Liver (tissue), 9 donors: Measurements from ENCODE around the gene GNB5. TPM values are rescaled to one million over a fixed set of nuclear protein-coding genes. Genes with fewer than 3 reads are reported as not detected.

Source experiments
- DNase-seq: peaks from one replicate; pipeline ENCODE4 v3.0.0-alpha.2; 2017; ENCODE audit warnings: low spot score
- H3K27ac ChIP-seq, 2 donors: one replicate each; pipeline ENCODE4 v1.7.0; 2013; ENCODE audit warnings: inconsistent platforms in 2 of 2, low read length in 2 of 2, control low read depth in 1 of 2, low read depth in 1 of 2, mild to moderate bottlenecking in 1 of 2
- H3K27me3 ChIP-seq, 4 donors: one replicate each; pipeline versions ENCODE4 v1.6.1 to v1.7.0; 2013; ENCODE audit warnings: low read length in 3 of 4, inconsistent platforms in 1 of 4, mild to moderate bottlenecking in 1 of 4, moderate library complexity in 1 of 4; ENCODE audit not compliant: control insufficient read depth in 4 of 4, insufficient read depth in 4 of 4
- H3K36me3 ChIP-seq, 4 donors: one replicate each; pipeline versions ENCODE4 v1.6.1 to v1.7.0; 2013; ENCODE audit warnings: low read length in 3 of 4, mild to moderate bottlenecking in 3 of 4, low read depth in 1 of 4, moderate library complexity in 1 of 4; ENCODE audit not compliant: control insufficient read depth in 4 of 4, insufficient read depth in 3 of 4
- H3K4me1 ChIP-seq, 4 donors: one replicate each; pipeline versions ENCODE4 v1.6.1 to v1.7.0; 2013; ENCODE audit warnings: low read length in 3 of 4, mild to moderate bottlenecking in 3 of 4, moderate library complexity in 1 of 4; ENCODE audit not compliant: control insufficient read depth in 4 of 4, insufficient read depth in 4 of 4
- H3K4me3 ChIP-seq, 3 donors: one replicate each; pipeline versions ENCODE4 v1.6.1 to v1.7.0; 2013; ENCODE audit warnings: low read length in 3 of 3, control low read depth in 1 of 3, low read depth in 1 of 3, mild to moderate bottlenecking in 1 of 3
- H3K9ac ChIP-seq, 2 donors: one replicate each; pipeline ENCODE4 v1.7.0; 2013; ENCODE audit warnings: low read length in 2 of 2, mild to moderate bottlenecking in 2 of 2, moderate library complexity in 2 of 2, control low read depth in 1 of 2, low read depth in 1 of 2
- H3K9me3 ChIP-seq, 4 donors: one replicate each; pipeline versions ENCODE4 v1.6.1 to v1.7.0; 2013; ENCODE audit warnings: low read length in 3 of 4; ENCODE audit not compliant: control insufficient read depth in 4 of 4
- ATF3 ChIP-seq: IDR thresholded peaks from 2 replicates; pipeline ENCODE4 v1.6.1; 2016; ENCODE audit warnings: antibody characterized with exemption
- CTCF ChIP-seq: fragments of 150-350 bp; IDR thresholded peaks from 2 replicates; pipeline ENCODE4 v1.5.1; 2017; ENCODE audit warnings: improper control_type of control experiment, low read depth, low read length; ENCODE audit not compliant: missing input control
- EGR1 ChIP-seq, 2 donors: IDR thresholded peaks; 2 replicates each; pipeline ENCODE4 v1.6.1; 2016 to 2018; ENCODE audit warnings: antibody characterized with exemption in 2 of 2, low read depth in 2 of 2
- FOXA1 ChIP-seq: IDR thresholded peaks from 2 replicates; pipeline ENCODE4 v1.6.1; 2016; ENCODE audit warnings: antibody characterized with exemption
- FOXA2 ChIP-seq: IDR thresholded peaks from 2 replicates; pipeline ENCODE4 v1.6.1; 2016; ENCODE audit warnings: antibody characterized with exemption
- GABPA ChIP-seq, 2 donors: IDR thresholded peaks in 1 of 2; conservative IDR thresholded peaks in 1 of 2; 2 replicates each; pipeline ENCODE4 v1.6.1; 2016; ENCODE audit warnings: antibody characterized with exemption in 2 of 2, mild to moderate bottlenecking in 1 of 2, moderate library complexity in 1 of 2
- HNF4A ChIP-seq, 2 donors: conservative IDR thresholded peaks; 2 replicates each; pipeline ENCODE4 v1.6.1; 2016; ENCODE audit warnings: antibody characterized with exemption in 2 of 2, mild to moderate bottlenecking in 2 of 2
- HNF4G ChIP-seq: IDR thresholded peaks from 2 replicates; pipeline ENCODE4 v1.6.1; 2016; ENCODE audit warnings: antibody characterized with exemption
- JUND ChIP-seq, 2 donors: IDR thresholded peaks; 2 replicates each; pipeline ENCODE4 v1.6.1; 2016; ENCODE audit warnings: antibody characterized with exemption in 2 of 2
- NR2F2 ChIP-seq: IDR thresholded peaks from 2 replicates; pipeline ENCODE4 v1.6.1; 2016; ENCODE audit warnings: antibody characterized with exemption
- RAD21 ChIP-seq, 2 donors: IDR thresholded peaks; 2 replicates each; pipeline ENCODE4 v1.6.1; 2016; ENCODE audit warnings: antibody characterized with exemption in 2 of 2, mild to moderate bottlenecking in 2 of 2
- RXRA ChIP-seq, 2 donors: IDR thresholded peaks; 2 replicates each; pipeline ENCODE4 v1.6.1; 2017 to 2018; ENCODE audit warnings: antibody characterized with exemption in 2 of 2, mild to moderate bottlenecking in 1 of 2
- TAF1 ChIP-seq: conservative IDR thresholded peaks from 2 replicates; pipeline ENCODE4 v1.6.1; 2016; ENCODE audit warnings: antibody characterized with exemption, mild to moderate bottlenecking
- YY1 ChIP-seq: IDR thresholded peaks from 2 replicates; pipeline ENCODE4 v1.6.1; 2016; ENCODE audit warnings: antibody characterized with exemption, mild to moderate bottlenecking
- WGBS: extraction: QIAGEN DNeasy Blood & Tissue Kit; methylation state at CpG from one replicate; pipeline ENCODE4 v1.1.7; 2013; 5-methylcytosine and 5-hydroxymethylcytosine counted together
- polyA plus RNA-seq, 2 donors: library from polyadenylated mRNA; stranded (reverse) in 1 of 2; unstranded in 1 of 2; fragments of 200-250 nt in 1 of 2; fragments of >200 nt in 1 of 2; fragmentation: Nextera tagmentation in 1 of 2; extraction: Ambion mirVana in 1 of 2; gene quantifications; one replicate each; pipeline versions ENCODE4 v1.2.1 to v1.2.3, GENCODE V29; 2013 to 2015
- total RNA-seq, 2 donors: library from RNA; depleted of rRNA; stranded (reverse); fragments of >200 nt; gene quantifications; one replicate each; pipeline ENCODE4 v1.2.3, GENCODE V29; 2014
- TF ChIP-seq, protein P1 (sequence below): IDR thresholded peaks from 2 replicates; pipeline ENCODE4 v1.6.1; 2016; ENCODE audit warnings: antibody characterized with exemption, mild to moderate bottlenecking
- donor health status: healthy.
- donor health status: healthy.
- donor health status: healthy.
- donor health status: healthy.
- donor health status: healthy.

The GNB5 gene
- total and polyA plus RNA-seq, 4 donors = 13.7 to 19.2 (median 15.7) TPM

- DNase-seq = no peak
- H3K4me1 ChIP-seq = peaks cover 0 to 3% (median 0%) of the 10 kb centered on the region in 4 donors
- H3K9ac ChIP-seq = no peak overlapping the region
- WGBS = 35% methylated on average over 8 of the region's 8 CpGs
- TF ChIP-seq ATF3 (peak; percentile 31), RXRA (IDR thresholded peaks at IDR 0.05) (peak; percentile 7 to 35), NR2F2 (no peak), RAD21 (IDR thresholded peaks at IDR 0.05) (no peak), HNF4G (peak; percentile 25), JUND (IDR thresholded peaks at IDR 0.05) (peak; percentile 73 to 79), YY1 (no peak), EGR1 (IDR thresholded peaks at IDR 0.05; ENCODE audit: low read depth in 2 of 2) (no peak), HNF4A (conservative IDR thresholded peaks at IDR 0.05) (peak; percentile 28 to 46), FOXA2 (no peak), TAF1 (no peak), GABPA (IDR thresholded peaks at IDR 0.05 in 1 of 2, conservative IDR thresholded peaks at IDR 0.05 in 1 of 2) (no peak)
- TF ChIP-seq, protein P1, sequence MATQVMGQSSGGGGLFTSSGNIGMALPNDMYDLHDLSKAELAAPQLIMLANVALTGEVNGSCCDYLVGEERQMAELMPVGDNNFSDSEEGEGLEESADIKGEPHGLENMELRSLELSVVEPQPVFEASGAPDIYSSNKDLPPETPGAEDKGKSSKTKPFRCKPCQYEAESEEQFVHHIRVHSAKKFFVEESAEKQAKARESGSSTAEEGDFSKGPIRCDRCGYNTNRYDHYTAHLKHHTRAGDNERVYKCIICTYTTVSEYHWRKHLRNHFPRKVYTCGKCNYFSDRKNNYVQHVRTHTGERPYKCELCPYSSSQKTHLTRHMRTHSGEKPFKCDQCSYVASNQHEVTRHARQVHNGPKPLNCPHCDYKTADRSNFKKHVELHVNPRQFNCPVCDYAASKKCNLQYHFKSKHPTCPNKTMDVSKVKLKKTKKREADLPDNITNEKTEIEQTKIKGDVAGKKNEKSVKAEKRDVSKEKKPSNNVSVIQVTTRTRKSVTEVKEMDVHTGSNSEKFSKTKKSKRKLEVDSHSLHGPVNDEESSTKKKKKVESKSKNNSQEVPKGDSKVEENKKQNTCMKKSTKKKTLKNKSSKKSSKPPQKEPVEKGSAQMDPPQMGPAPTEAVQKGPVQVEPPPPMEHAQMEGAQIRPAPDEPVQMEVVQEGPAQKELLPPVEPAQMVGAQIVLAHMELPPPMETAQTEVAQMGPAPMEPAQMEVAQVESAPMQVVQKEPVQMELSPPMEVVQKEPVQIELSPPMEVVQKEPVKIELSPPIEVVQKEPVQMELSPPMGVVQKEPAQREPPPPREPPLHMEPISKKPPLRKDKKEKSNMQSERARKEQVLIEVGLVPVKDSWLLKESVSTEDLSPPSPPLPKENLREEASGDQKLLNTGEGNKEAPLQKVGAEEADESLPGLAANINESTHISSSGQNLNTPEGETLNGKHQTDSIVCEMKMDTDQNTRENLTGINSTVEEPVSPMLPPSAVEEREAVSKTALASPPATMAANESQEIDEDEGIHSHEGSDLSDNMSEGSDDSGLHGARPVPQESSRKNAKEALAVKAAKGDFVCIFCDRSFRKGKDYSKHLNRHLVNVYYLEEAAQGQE = no peak
- H3K27ac ChIP-seq = no peak overlapping the region
- H3K9me3 ChIP-seq = no peaks in the 10 kb centered on the region
- H3K27me3 ChIP-seq = no peaks in the 10 kb centered on the region
- H3K4me3 ChIP-seq = no peak overlapping the region
- peaks cover 0 to 7% (median 3%) of the 10 kb centered on the region in 4 donors for H3K36me3 ChIP-seq
Measured at GRCh38 chr15:52228921-52229320, 37.7 kb upstream of the GNB5 start.

DNA sequence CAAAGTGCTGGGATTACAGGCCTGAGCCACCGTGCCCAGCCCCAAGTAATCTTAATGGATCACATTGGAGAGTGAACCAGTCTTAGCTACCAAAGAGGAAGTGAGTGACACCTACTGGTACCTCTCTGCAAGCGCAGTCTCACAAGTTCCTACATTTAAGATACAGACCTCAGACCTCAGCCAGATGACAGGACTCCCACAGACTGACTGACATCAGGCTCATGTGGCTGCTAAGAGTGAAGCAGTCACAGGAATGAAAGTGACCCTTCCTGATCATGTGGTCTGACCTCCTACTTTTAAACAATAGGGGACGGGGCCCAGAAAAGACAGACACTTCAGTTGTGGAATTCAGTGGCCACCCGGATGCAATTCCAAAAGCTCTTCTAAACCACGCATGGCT, 36.3 kb upstream of the GNB5 start:
- TF ChIP-seq JUND (IDR thresholded peaks at IDR 0.05) = no peak
- no peak for TF ChIP-seq EGR1 (IDR thresholded peaks at IDR 0.05; ENCODE audit: low read depth in 2 of 2)
- TF ChIP-seq FOXA1 = no peak
- peak; percentile 79 for TF ChIP-seq CTCF
- TF ChIP-seq RXRA (IDR thresholded peaks at IDR 0.05) = no peak
- peak; percentile 84 to 86 for TF ChIP-seq RAD21 (IDR thresholded peaks at IDR 0.05)
- no peak for DNase-seq
- WGBS = 57% methylated on average over 5 of the region's 5 CpGs
- no peak overlapping the region for H3K4me3 ChIP-seq
- H3K4me1 ChIP-seq = peaks cover 0 to 3% (median 0%) of the 10 kb centered on the region in 4 donors
- no peak overlapping the region for H3K27ac ChIP-seq
- no peak overlapping the region for H3K9ac ChIP-seq
- no peaks in the 10 kb centered on the region for H3K27me3 ChIP-seq
- peaks cover 2 to 10% (median 6%) of the 10 kb centered on the region in 4 donors for H3K36me3 ChIP-seq
- H3K9me3 ChIP-seq = no peaks in the 10 kb centered on the region
